ENCODE data around the gene SLC7A5.

GRCh38 chr16:87829622-87829980, 39.7 kb downstream of the SLC7A5 start:
- no peak for TF ChIP-seq EZH2phosphoT487 (IDR thresholded peaks at IDR 0.05; ENCODE audit: insufficient read depth, low read depth)
- no peak for TF ChIP-seq EZH2 (IDR thresholded peaks at IDR 0.05; ENCODE audit: insufficient read depth, poor library complexity, severe bottlenecking)
